8988T (cell line): ENCODE measurements around the gene SAMD13.

ENCODE experiments used
- DNase-seq: peaks from one replicate; pipeline ENCODE4 v3.0.0; 2011

SAMD13 gene

DNA sequence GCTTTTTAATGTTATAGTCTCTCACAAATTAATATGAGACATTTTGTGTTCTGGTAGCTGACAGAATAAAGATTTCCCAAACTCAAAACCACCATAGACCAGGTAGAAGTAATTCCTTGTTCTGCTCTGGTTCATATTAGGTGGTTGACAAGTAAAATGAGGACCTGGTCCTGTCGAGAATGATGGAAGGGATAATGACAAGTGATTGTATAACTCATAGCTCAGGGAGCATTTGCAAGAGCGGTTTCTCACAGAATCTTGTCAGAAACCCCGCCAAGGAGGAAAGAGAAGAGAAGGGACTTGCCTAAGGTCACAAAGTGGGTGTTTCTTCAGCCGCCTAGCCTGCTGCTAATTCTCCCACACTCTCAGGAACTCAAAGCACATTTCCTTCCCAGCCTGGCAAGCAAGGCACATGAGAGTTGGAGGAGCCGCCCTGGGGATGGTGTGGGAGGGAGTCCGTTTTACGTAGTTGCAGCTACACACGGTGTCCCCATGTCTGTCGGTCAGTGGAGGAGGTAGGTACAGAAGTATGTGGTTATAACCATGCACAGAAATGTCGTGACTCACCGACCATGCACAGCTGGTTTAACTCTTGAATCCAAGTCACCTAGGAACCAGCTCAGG, 46.5 kb downstream of the SAMD13 start:
- DNase-seq = no peak

DNA sequence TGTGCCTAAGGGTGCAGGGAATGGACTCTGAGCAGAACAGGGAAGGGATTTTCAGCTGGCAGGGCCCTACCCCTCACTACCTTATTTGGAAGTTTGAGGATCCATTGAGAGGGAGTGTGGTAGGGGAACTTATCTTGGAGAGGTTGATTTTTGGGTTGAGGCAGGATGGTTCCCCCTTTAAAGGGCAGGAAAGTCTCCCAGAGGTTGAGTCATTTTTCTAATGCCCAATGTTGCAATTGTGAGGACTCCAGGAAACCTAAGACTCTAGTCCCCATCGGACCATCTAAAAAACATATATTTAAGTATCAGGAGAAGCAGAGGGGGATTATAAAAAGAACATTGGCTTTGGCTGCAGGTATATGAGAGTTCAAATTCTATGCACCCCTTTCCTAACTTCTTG, 47.3 kb downstream of the SAMD13 start:
- no peak for DNase-seq

DNA sequence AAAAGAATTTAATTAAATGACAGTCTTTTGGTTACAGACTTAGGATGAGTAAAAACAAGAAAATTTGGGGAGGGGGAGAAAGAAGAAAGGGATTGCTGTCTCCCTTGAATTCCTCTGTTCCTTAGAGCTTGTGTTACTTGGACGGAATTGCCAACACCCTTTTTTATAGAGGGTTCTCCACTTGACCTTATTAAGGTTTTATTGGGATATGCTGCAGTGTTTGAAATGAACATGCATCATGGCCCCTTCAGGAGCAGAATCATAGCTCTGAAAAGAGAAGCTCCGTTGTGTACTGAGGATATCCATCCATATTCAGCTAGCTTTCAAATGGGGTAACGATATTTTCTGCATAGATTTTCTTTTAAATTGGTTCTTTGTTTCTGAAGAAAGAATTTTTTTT, 48.6 kb downstream of the SAMD13 start:
- no peak for DNase-seq

DNA sequence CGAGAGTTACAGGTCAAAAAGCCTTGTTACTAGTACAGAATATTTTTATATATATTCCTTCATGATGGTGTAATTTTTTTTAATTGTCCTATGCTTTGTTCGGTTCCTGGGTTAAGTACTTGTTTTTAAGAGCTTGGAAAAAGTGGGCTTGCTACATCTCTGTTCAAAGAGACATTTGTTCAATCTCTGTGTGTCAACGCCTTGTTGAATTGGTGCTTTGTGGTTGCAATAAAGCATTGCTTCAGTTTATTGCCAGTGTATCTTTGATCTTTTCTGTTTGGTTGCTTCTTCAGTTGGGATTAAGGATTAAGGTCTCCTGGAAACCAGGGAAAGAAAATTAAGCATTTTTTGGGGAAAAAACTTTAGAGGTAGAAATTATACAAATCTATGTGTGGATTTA, 49.0 kb downstream of the SAMD13 start:
- no peak for DNase-seq

DNA sequence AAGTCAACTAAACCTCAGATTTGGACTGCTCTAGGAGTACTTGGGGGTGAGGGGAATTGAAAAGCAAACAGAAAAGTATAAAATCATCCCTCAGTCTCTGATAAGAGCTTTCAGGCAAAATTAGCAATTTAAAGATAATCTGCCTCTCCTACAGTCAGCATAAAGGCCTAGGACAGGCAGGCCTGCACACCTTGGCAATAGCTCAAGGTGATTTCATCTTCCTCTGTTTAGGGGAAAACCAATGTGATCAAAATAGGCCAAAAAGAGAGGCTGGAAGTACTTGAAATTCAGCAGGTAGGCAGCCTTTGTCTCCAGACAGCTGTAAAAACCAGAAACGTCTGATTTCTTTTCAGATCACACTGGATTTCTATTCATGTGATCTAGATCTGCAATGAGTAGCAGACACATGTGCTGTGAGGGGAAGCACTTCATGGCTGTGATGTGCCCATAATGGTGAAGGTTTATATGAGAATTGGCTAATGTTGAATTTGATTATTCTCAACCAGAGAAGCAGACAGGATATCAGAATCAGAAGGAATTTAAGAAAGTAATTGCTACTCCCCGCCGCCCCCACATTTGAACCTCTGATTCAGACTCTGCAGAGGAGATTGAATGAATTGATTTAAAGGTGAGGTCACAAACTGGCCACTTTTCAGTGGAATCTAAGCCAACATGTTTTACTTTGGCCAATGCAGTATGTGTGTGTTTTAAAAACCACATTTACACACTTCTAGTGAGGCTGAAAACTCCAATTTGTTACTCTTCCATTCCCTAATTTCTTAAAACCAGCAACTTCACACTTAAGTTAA, 51.0 kb downstream of the SAMD13 start:
- no peak for DNase-seq

DNA sequence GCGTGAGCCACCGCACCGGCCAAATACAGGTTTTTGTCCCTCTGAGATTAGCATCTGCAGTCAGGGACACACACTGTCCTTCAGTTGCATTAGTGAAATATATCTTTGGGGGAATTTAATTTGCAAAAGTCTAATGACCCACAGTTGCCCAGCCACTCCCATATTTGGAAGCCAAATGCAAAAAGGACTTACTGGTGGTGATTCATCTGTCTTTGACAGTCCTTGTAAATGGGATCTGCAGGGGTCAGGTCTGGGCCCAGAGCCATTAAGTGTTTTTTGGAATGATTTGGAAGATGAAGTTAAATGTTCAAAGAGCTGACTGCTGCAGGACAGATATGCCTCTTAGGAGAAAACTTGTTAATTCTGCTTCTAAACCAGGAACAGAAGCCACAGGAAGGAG, 52.2 kb downstream of the SAMD13 start:
- DNase-seq = no peak

DNA sequence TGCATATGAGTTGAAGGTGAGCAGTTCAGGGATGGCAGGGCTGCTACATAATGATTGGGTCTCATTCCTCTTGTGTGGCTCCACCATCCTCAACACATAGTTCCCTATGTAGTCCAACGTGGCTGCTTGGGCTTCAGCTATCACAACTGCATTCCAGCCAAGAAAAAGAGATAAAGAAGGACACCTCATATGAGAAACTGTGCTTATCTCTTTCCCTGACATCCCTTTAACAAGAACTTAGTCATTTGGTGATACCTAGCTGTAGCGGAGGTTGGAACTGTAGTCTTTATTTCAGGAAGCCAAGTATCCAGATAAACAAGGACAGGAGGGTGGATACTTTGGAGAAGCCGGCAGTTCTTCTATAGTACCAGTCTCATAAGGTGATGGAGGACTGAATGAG, 54.0 kb downstream of the SAMD13 start:
- no peak for DNase-seq

DNA sequence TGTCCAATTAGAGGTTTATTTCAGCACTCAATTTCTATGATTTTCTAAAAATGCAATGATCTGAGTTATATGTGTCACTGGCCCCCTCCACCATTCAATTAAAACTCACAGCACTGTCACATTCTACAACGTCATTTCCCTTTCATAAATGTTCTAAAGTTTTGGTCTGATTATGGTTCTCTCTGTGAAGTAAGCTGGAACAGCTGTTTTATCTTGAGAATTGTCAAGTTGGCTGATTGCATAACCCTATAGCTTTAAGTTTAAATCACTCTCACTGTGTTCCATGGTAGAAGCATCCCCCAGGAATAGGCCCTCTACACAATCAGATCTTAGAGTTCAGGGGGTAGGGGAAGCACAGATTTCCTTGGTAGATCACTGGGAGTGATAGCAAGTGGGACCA, 55.4 kb downstream of the SAMD13 start:
- DNase-seq = no peak

DNA sequence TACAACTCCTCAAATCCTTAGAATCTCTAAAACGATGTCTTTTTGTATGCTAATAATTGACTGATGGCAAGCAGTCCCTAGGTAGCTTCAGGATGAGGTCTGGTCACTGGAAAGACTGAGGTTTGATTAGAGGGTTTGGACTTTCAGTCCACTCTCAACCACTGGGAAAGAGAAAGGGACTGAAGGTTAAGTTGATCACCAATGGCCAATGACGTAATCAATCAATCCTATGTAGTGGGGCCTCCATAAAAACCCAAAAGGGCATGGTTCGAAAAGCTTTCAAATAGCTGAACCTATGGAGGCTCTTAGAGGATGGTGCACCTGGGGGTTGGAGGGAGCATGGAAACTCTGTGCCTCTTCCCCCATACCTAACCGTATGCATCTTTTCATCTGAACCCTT, 57.2 kb downstream of the SAMD13 start:
- no peak for DNase-seq

DNA sequence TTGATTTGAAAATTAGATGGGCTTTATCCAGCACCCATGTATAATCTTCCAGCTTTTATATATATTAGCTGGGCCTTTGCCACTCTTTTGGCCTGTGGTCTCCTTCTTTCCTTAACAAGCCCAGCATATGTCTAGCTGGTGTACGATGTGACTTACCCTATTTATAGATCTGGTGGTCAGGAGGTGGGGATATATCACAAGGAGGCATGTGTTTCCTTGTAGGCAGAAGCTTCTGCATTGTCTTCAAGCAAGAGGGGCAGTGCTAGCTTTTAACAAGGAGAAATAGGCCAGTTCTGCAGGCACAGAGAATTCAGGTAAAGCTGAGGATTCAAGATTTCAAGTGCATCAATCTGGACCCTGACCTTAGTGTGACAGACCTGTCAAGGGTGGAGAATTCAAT, 58.8 kb downstream of the SAMD13 start:
- DNase-seq = no peak

DNA sequence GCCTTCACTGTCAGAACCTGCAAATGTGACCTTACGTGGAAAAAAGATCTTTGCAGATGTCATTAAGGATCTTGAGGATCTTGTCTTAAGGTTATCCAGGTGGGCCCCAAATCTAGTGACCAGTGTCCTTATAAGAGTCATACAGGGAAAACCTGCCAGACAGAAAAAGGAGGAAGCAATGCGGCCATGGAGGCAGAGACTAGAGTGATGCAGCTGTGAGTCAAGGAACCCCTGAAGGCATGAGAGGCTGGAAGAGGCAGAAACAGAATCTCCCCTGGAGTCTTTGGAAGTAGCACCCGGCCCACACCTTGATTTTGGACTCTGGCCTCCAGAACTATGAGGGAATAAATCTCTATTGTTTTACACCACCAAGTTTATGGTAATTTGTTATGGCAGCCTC, 60.3 kb downstream of the SAMD13 start:
- DNase-seq = no peak

DNA sequence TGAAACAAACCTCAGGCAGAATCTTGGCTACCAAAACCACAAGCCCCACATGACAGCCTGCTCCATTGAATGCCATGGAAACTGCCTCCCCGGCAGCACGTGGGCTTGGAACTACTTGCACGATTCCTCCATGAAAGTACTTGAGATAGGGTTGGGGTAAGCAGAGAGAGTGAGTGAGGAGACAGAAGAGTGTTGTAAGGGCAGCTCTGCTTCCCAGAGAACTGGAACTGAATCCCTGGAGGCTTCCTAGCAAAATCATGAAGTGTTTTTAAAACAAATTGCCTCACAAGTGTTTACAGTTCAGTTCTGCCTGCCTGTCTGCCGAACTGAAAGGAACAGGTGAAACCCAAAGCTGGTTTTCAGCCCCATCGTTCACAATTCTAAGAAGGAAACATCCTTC, 61.5 kb downstream of the SAMD13 start:
- no peak for DNase-seq

DNA sequence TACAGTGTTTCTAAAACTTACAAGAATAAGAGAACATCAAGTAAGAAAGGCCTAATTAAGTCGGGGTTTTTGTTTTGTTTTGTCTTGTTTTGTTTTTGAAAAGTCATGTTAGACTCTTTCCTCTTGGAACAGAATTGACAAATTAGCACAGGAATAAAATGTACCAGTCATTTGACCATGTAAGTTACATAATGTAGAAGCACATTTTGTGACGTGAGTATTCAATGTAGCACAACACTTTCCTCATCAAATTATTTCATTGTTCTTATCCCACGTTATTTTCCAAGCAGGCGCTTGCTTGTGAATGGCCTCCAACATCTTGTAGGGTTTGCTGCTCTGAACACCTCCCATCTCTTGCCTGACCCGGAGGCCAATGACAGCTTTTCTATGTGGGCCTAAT, 62.1 kb downstream of the SAMD13 start:
- DNase-seq = no peak

DNA sequence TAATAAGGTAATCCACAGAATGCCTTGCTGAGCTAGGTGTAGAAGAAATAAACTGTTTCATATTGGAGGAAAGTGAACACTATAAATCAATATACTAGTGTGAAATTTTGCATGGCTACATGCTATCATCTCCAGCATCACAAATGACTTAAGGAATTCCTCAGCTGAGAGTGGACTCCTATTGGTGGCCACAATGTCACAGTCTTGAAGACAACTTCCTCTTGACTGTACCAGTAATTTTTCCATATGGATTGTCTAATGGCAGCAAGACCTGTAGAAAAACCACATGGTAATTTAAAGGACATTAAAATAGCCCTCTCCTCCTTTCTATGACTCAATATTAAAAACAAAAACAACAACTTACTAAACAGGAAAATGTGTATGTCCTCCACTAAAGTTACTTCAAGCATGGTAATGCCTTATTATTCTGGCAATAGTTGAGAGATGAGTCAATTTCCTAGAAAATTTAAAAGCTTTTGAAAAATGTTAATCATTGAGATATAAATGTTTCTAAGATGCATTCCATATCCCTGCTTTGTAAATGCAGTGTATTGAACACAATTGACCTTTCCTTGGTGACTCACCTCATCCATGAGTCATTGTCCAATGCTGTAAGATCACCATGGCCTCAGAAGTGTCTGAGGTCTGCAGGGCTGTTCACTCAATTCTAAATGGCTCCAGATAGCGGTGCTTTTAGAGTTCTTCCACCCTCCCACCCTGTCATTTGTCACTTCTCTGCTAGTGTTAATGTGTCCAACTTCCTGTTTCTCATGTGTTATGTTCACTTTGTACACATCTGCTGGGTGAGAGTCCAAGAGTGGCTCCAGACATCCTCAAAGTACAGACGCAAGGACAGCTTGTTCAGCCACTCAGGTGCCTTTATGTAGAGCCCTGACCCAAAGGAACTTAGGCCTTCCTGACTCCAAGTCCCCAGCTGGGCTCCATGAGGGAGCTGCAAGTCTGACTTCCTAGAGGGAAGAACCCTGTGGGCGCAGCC, 64.0 kb downstream of the SAMD13 start:
- DNase-seq = no peak

DNA sequence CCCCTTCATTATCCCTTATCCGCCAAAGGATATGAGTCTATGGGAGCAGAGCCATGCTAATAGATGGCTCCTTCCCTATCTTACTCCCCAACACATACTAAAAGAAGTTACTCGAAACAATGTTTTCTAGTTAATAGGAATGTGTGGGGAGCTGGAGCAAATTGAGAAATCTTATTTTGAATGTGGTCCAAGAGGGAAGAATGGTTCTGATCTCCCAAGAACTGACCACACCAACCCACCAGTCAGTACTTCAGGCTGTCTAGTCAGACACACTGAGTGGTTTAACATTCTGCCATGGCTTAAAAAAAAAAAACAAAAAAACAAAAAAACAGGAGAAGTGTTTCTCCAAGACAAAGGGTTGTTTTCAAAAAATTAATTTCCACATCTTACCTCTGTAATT, 65.3 kb downstream of the SAMD13 start:
- no peak for DNase-seq

DNA sequence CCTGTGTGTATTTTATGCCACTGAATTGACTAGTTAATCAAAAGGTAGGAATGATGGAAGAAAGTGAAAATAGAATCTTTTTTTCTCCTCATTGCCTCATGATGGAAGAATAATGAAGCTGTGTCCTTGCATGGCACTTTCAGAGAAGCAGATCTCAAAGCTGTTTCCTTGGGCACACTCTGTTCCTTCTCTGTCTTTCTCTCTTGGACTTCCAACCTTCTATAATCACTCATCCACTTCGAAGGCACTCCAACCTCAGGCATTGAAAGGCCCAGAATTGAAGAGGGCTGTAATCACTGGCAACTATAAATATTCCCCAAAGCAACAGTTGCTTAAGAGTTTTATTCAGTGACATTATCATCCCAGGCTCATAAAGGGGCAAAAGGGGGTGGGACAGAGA, 65.7 kb downstream of the SAMD13 start:
- DNase-seq = no peak

DNA sequence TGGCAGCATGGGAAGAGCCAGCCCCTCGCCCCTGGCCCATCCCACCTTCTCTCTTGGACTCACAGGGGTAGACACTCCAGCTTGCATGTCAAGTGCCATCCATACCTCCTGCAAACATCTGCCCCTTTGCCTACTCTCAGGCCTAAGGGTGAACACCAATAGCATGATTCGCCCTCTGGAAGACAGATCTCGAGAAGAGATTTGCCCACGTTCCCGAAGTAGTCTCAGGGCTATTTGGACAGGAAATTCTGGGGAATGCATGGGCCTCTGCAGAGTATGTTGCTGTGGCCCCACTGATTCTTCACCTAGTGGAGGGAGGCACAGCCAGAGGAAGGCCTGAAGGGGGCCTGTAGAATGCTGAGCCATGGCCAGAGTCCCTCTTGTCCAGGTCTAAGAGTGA, 66.9 kb downstream of the SAMD13 start:
- DNase-seq = no peak

DNA sequence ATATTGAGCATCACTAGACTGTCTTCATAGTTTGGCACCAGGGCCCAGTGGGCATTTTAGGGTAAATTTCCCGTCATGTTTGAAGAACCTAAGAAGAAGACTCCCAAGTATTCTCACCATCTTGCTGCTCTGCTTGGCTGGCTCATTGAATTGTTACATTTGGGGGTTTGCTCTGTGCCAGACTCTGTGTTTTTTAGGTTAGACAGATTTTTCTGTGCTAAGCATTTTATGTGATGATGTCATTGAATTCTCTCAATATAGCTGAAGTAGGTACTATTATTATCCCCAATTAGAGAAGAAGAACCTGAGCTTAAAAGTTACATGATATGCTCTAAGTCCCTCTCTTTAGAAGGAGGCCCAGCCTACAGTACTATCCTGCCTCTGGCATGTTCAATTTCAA, 68.8 kb downstream of the SAMD13 start:
- DNase-seq = no peak

DNA sequence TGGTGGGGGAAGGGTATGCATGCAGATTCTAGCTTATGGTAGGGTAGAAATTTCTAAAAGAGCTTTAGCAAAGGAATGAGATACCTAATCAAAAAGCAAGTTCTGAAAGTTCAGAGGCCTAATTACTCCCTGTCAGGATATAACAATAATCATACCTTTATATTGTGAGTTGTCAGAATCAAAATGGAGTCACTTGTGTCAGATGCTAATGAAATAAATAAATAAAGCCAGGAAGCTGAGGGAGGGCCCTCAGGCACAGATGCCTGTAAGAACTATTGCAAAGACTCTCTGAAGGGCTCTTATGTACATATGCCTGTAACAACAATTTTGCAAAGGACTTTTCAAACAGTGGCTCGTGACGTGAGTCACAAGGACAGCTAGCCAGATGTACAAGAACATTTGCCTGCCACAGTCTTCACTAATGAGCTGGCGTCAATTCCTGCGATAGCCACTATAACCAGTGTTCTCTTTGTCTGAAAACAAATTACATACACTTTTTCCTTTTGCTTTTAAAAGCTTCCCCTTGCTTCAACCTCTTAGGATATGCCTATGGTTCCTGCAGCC, 69.4 kb downstream of the SAMD13 start:
- DNase-seq = no peak

DNA sequence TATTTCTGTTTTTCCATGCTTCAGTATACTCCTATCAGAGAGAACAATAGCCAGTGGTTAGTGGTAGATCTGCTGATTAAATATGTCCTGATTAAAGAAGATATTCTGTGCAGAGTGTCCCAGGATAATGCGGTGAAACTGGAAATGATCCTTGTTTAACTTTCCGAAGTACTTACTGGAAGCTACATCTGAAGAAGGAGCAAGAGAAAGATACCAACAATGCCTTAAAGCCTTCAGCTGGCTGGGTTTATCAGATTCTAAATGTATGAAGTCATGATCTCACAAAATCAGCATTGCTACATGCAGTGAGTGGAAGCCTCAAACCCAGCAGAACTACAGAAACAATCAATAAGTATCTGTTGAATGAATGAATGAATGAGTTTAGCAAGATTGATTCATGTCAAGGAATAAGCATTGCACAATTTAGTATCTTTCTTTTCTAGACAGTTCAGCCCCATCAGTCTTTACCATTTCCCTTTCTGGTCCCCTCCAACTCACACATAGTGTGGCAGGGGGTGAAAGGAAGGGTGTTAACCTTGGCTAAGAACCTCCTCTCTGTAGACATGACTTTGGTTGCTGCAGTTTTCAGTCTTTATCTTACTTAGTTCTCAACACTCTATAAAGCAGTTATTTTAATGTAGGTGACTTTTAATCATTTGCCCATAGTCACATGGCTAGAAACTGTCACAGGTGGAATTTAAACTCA, 72.1 kb downstream of the SAMD13 start:
- DNase-seq = no peak

DNA sequence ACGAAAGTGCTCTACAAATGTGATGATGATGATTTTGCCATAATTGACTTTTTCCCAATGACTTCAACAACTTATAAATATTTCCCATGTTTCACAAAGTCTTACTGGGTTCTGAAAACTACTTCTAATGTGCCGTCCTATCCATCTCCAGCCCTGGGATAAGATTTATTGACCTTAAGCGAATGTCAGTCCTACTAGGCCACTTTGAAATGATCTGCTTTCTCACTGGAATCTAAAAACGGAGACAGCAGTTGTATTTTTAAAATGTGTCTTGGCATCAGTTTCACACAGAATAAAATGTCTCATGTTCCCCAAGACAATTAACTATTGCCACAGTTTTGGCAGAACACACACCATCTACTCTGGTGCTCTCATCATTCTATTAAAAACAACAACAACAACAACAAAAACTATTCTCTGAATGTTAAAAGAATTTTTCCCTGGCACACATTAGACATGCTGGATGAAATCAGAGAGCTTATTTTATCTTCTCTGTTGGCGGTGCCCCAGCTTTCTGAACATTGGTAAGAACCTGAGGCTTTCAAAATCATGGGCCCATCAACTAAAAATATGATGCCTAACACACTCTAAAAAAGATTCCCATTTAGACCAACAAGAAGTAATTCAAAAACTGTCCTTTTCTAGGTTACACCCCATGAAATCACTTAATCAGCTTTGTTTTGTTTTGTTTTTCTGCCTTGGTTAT, 73.6 kb downstream of the SAMD13 start:
- no peak for DNase-seq
